K562 (cell line): Measurements from ENCODE around the gene PLEKHA8. TPM values are rescaled to one million over a fixed set of nuclear protein-coding genes. Genes with fewer than 3 reads are reported as not detected.

Experiments
- ATAC-seq: fragments of 200-7000 bp; cut with Tn5 transposase; 3 replicates; pipeline ENCODE4 v1.9.1; 2020; ENCODE audit warnings: moderate library complexity
- BruUV-seq: library from RNA; stranded (reverse); fragments of 400-500 nt; replicated peaks from 2 replicates; lab custom pipeline; 2021; lab: Mats Ljungman, UMichigan
- CTCF ChIA-PET: fragments of 300-600 bp; formaldehyde crosslinking; extraction: SDS; loops from one replicate; lab custom pipeline; 2021; ENCODE audit warnings: low intra/inter-chr PET ratio; lab: Yijun Ruan, JAX
- POLR2A ChIA-PET: fragments of 300-600, 350-650 bp; sonication (Branson Sonifier 250); formaldehyde crosslinking; extraction: SDS; loops from one replicate; lab custom pipeline; 2021; ENCODE audit warnings: antibody characterized with exemption, inconsistent platforms; lab: Yijun Ruan, JAX
- DNase-seq, 4 experiments: peaks; one replicate each; pipeline versions ENCODE4 v3.0.0 to v3.0.0-alpha.2; 2011 to 2018; ENCODE audit warnings: low spot score in 3 of 4, mixed read lengths in 3 of 4; ENCODE audit errors: extremely low read depth in 1 of 4
- FAIRE-seq: peaks from 2 replicates; lab custom pipeline; 2011; peaks lifted over from hg19 to GRCh38; lab: Jason Lieb, UNC
- H2AFZ ChIP-seq: 2 replicates; pipeline ENCODE4 v1.6.0; 2011; ENCODE audit warnings: low read depth, low read length, control low read depth, inconsistent platforms
- H3K27ac ChIP-seq: fragments of 200-600 bp; 3 replicates; pipeline ENCODE4 v1.8.0; 2011; ENCODE audit warnings: low read depth, mild to moderate bottlenecking, control low read depth, inconsistent platforms, low read length, moderate library complexity, mixed read lengths; ENCODE audit errors: extremely low read depth
- H3K27me3 ChIP-seq, 2 experiments: fragments of 300-600 bp in 1 of 2; 2 replicates in 1 of 2; 3 replicates in 1 of 2; pipeline versions ENCODE4 v1.6.0 to v1.8.0; 2011; ENCODE audit warnings: inconsistent platforms in 2 of 2, low read length in 2 of 2, mild to moderate bottlenecking in 1 of 2, mixed read lengths in 1 of 2, moderate library complexity in 1 of 2; ENCODE audit not compliant: control insufficient read depth in 2 of 2, insufficient read depth in 2 of 2
- H3K36me3 ChIP-seq: fragments of 300-600 bp; 3 replicates; pipeline ENCODE4 v1.8.0; 2011; ENCODE audit warnings: mild to moderate bottlenecking, low read length, inconsistent platforms; ENCODE audit not compliant: control insufficient read depth, insufficient read depth
- H3K4me1 ChIP-seq, 2 experiments: fragments of 200-600 bp in 1 of 2; replicated peaks in 1 of 2; 2 replicates in 1 of 2; 3 replicates in 1 of 2; pipeline versions ENCODE4 v1.5.1 to v1.8.0; 2011; ENCODE audit warnings: inconsistent platforms in 2 of 2, low read length in 2 of 2, mild to moderate bottlenecking in 1 of 2, mixed read lengths in 1 of 2, moderate library complexity in 1 of 2; ENCODE audit not compliant: control insufficient read depth in 2 of 2, insufficient read depth in 2 of 2
- H3K4me2 ChIP-seq: 2 replicates; pipeline ENCODE4 v1.6.1; 2011; ENCODE audit warnings: low read length, control low read depth, inconsistent platforms, mixed read lengths; ENCODE audit not compliant: insufficient read depth
- H3K4me3 ChIP-seq: fragments of 200-600 bp; sonication (generic), shearing (Covaris generic); 2 replicates; pipeline ENCODE4 v1.5.1; 2016; ENCODE audit warnings: control low read depth, inconsistent platforms
- H3K79me2 ChIP-seq: fragments of 200-600 bp; 3 replicates; pipeline ENCODE4 v1.8.0; 2011; ENCODE audit warnings: low read length, inconsistent platforms; ENCODE audit not compliant: control insufficient read depth, insufficient read depth
- H3K9ac ChIP-seq, 2 experiments: 2 replicates each; pipeline versions ENCODE4 v1.6.0 to v1.6.1; 2011; ENCODE audit warnings: low read depth in 2 of 2, low read length in 2 of 2, control low read depth in 1 of 2, inconsistent platforms in 1 of 2, mild to moderate bottlenecking in 1 of 2, mixed read lengths in 1 of 2; ENCODE audit not compliant: insufficient read depth in 1 of 2
- H3K9me1 ChIP-seq: one replicate; pipeline ENCODE4 v1.6.0; 2011; ENCODE audit warnings: inconsistent platforms, mild to moderate bottlenecking, low read length, moderate library complexity; ENCODE audit not compliant: control insufficient read depth, insufficient read depth
- H3K9me3 ChIP-seq: replicated peaks from 2 replicates; pipeline ENCODE4 v1.5.1; 2011; ENCODE audit warnings: low read depth, low read length, inconsistent platforms; ENCODE audit not compliant: control insufficient read depth, insufficient read depth
- H4K20me1 ChIP-seq: replicated peaks from 2 replicates; pipeline ENCODE4 v1.6.1; 2011; ENCODE audit warnings: low read length, inconsistent platforms, mixed read lengths; ENCODE audit not compliant: control insufficient read depth, insufficient read depth
- CBX2 ChIP-seq: fragments of 200-600 bp; sonication (generic); IDR thresholded peaks from one replicate; pipeline ENCODE4 v1.6.1; 2012; ENCODE audit warnings: mild to moderate bottlenecking, low read length, inconsistent platforms; ENCODE audit not compliant: insufficient read depth, poor library complexity, severe bottlenecking
- EP300 ChIP-seq: IDR thresholded peaks from 2 replicates; pipeline ENCODE4 v1.6.1; 2012; ENCODE audit warnings: low read length, improper control_type of control experiment
- MAX ChIP-seq: sonication (generic); formaldehyde crosslinking; IDR thresholded peaks from 2 replicates; pipeline ENCODE4 v1.9.0; 2022; ENCODE audit warnings: mild to moderate bottlenecking, missing genetic modification reagents
- MTA3 ChIP-seq: fragments of 450-650 bp; formaldehyde crosslinking; IDR thresholded peaks from 2 replicates; pipeline ENCODE4 v1.6.1; 2017; ENCODE audit warnings: mild to moderate bottlenecking, borderline replicate concordance
- NR2F6 ChIP-seq: fragments of 450-650 bp; formaldehyde crosslinking; IDR thresholded peaks from 2 replicates; pipeline ENCODE4 v1.4.0; 2020; ENCODE audit warnings: mild to moderate bottlenecking
- RBM17 ChIP-seq: fragments of 200-400 bp; formaldehyde crosslinking; IDR thresholded peaks from 2 replicates; pipeline ENCODE4 v1.6.1; 2017; ENCODE audit warnings: low read depth, mild to moderate bottlenecking, low read length, borderline replicate concordance
- RFX1 ChIP-seq: fragments of 450-650 bp; IDR thresholded peaks from 2 replicates; pipeline ENCODE4 v1.6.1; 2016; ENCODE audit warnings: mild to moderate bottlenecking, moderate library complexity
- ZBTB7A ChIP-seq: IDR thresholded peaks from 2 replicates; pipeline ENCODE4 v1.6.1; 2011; ENCODE audit warnings: low read depth, mild to moderate bottlenecking, low read length, moderate library complexity, borderline replicate concordance; ENCODE audit not compliant: control insufficient read depth
- WGBS: fragments of 100-300 bp; shearing (Covaris generic); methylation state at CpG from one replicate; pipeline ENCODE4 v1.1.6; 2016; ENCODE audit warnings: low coverage, mixed read lengths; ENCODE audit not compliant: insufficient coverage; ENCODE audit errors: missing lambda C conversion rate; 5-methylcytosine and 5-hydroxymethylcytosine counted together
- in situ Hi-C: fragments of 300-500 bp; cut with MboI; formaldehyde crosslinking; loops from 4 replicates; pipeline ENCODE4 v1.15.0; 2018; ENCODE audit warnings: inconsistent platforms, mixed read lengths
- intact Hi-C: fragments of 100-400 bp; cut with micrococcal nuclease; formaldehyde crosslinking; loops from 2 replicates; pipeline ENCODE4 v1.14.2; 2022
- polyA plus RNA-seq, 8 experiments: library from polyadenylated mRNA; depleted of rRNA in 4 of 8; stranded (reverse) in 5 of 8; unstranded in 3 of 8; fragments of >200 nt; fragmentation: Nextera tagmentation in 2 of 8; fragmentation: Illumina TruSeq in 1 of 8; extraction: Ambion mirVana in 2 of 8; extraction: Trizol in 1 of 8; gene quantifications; 2 replicates each; pipeline versions ENCODE4 v1.2.1 to v1.2.3, GENCODE V29; 2011 to 2014; ENCODE audit warnings: inconsistent platforms in 1 of 8, missing spikeins in 1 of 8
- total RNA-seq, 7 experiments: library from RNA; depleted of rRNA in 6 of 7; stranded (reverse); fragments of >200 nt in 6 of 7; fragmentation: Illumina TruSeq in 2 of 7; extraction: Trizol in 2 of 7; gene quantifications; 2 replicates each; pipeline versions ENCODE4 v1.2.1 to v1.2.3, GENCODE V29; 2011 to 2021; ENCODE audit warnings: low replicate concordance in 1 of 7
- TF ChIP-seq, protein P1 (sequence below): IDR thresholded peaks from 3 replicates; pipeline ENCODE4 v1.6.1; 2011; ENCODE audit warnings: borderline replicate concordance, mild to moderate bottlenecking; ENCODE audit not compliant: insufficient read length, insufficient read depth
- TF ChIP-seq, protein P2 (sequence below): fragments of 250-450 bp; sonication (Bioruptor Pico); IDR thresholded peaks from 2 replicates; pipeline ENCODE4 v1.5.0; 2020; ENCODE audit warnings: mild to moderate bottlenecking

PLEKHA8 gene
- total and polyA plus RNA-seq, 9 of the 15 experiments (the other 6 are each of a cell fraction or from before 2014, with no cell fraction given), result 3.2 to 16.3 (median 11.8) TPM

- TF ChIP-seq, protein P1, sequence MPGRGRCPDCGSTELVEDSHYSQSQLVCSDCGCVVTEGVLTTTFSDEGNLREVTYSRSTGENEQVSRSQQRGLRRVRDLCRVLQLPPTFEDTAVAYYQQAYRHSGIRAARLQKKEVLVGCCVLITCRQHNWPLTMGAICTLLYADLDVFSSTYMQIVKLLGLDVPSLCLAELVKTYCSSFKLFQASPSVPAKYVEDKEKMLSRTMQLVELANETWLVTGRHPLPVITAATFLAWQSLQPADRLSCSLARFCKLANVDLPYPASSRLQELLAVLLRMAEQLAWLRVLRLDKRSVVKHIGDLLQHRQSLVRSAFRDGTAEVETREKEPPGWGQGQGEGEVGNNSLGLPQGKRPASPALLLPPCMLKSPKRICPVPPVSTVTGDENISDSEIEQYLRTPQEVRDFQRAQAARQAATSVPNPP, result no peak
- no peak for TF ChIP-seq RBM17
Measured at GRCh38 chr7:30134611-30135300, 106.5 kb downstream of the PLEKHA8 start, which contains the start of gene MTURN (continued).

- no peak for FAIRE-seq
- ChIA-PET CTCF (no interaction called here), POLR2A (interaction anchor here (0.6 to 2.4 kb wide), 4 partner anchors 11 to 947 kb away, joined by 3 to 13 read pairs (median 7); no protein-coding TSS in a partner anchor)
- WGBS, result 13% methylated on average over 46 of the region's 93 CpGs
- H4K20me1 ChIP-seq, result no peaks in the 10 kb centered on the region
- H3K4me1 ChIP-seq, result peaks cover 5 to 16% of the 10 kb centered on the region in 2 experiments; a peak in 4 of 5 replicates
- no peaks in the 10 kb centered on the region for H3K27me3 ChIP-seq
- ATAC-seq, result peak; percentile 41
- H2AFZ ChIP-seq, result peak overlapping the region; percentile 88
- peak overlapping the region; percentile 68; the same call in 2 of the 3 replicates for H3K27ac ChIP-seq
- H3K79me2 ChIP-seq, result peaks cover 7% of the 10 kb centered on the region; the same call in 2 of the 3 replicates
- peak in 3 of 4 experiments; percentile 59 to 68 (median 64) for DNase-seq
- H3K4me3 ChIP-seq, result peak overlapping the region; percentile 76
- intact Hi-C loops, result loop anchor here (5.0 kb wide), 1 partner anchor 108 kb away; the partner anchor contains the start of genes FKBP14 and PLEKHA8
- BruUV-seq, result no TSS peak
- peak overlapping the region; percentile 72 to 95 for H3K9ac ChIP-seq
- H3K36me3 ChIP-seq, result no peaks in the 10 kb centered on the region
- peak overlapping the region; percentile 80 for H3K4me2 ChIP-seq
- H3K9me3 ChIP-seq, result no peaks in the 10 kb centered on the region
- no peaks in the 10 kb centered on the region for H3K9me1 ChIP-seq
- in situ Hi-C loops, result no loop called here
- TF ChIP-seq EP300, result no peak
- no peak for TF ChIP-seq NR2F6 (CRISPR knock-in tag)
- no peak for TF ChIP-seq CBX2
- no peak for TF ChIP-seq MTA3
- TF ChIP-seq RFX1, result no peak
- peak; percentile 44; the same call in 1 of the 2 replicates for TF ChIP-seq MAX (CRISPR knock-in tag)
- TF ChIP-seq ZBTB7A, result 0 out of 2 replicates have a peak, but pooled peaks have one; percentile 14
- TF ChIP-seq, protein P2, sequence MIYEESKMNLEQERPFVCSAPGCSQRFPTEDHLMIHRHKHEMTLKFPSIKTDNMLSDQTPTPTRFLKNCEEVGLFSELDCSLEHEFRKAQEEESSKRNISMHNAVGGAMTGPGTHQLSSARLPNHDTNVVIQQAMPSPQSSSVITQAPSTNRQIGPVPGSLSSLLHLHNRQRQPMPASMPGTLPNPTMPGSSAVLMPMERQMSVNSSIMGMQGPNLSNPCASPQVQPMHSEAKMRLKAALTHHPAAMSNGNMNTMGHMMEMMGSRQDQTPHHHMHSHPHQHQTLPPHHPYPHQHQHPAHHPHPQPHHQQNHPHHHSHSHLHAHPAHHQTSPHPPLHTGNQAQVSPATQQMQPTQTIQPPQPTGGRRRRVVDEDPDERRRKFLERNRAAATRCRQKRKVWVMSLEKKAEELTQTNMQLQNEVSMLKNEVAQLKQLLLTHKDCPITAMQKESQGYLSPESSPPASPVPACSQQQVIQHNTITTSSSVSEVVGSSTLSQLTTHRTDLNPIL (CRISPR knock-in tag), result no peak
Measured at GRCh38 chr7:30135301-30136116, 107.3 kb downstream of the PLEKHA8 start.
